Ishikawa (cell line): Measurements from ENCODE around the gene SDSL.
A peak's percentile ranks its signal among the peaks of the same experiment; 100 is the strongest.

Source experiments
- CEBPB ChIP-seq: IDR thresholded peaks from 2 replicates; pipeline ENCODE4 v1.6.1; 2012
- CREB1 ChIP-seq: IDR thresholded peaks from 2 replicates; pipeline ENCODE4 v1.6.1; 2012; ENCODE audit warnings: low read depth
- EGR1 ChIP-seq: IDR thresholded peaks from 2 replicates; pipeline ENCODE4 v1.6.1; 2012
- EP300 ChIP-seq: IDR thresholded peaks from 2 replicates; pipeline ENCODE4 v1.6.1; 2012; ENCODE audit warnings: borderline replicate concordance
- FOXM1 ChIP-seq: IDR thresholded peaks from 2 replicates; pipeline ENCODE4 v1.6.1; 2012; ENCODE audit warnings: low read depth, borderline replicate concordance
- MAX ChIP-seq: IDR thresholded peaks from 2 replicates; pipeline ENCODE4 v1.6.1; 2012
- NFIC ChIP-seq: IDR thresholded peaks from 2 replicates; pipeline ENCODE4 v1.6.1; 2012
- RAD21 ChIP-seq: IDR thresholded peaks from 2 replicates; pipeline ENCODE4 v1.6.1; 2012; ENCODE audit warnings: low read depth
- REST ChIP-seq: IDR thresholded peaks from 2 replicates; pipeline ENCODE4 v1.6.1; 2012; ENCODE audit warnings: low read depth, mild to moderate bottlenecking
- TAF1 ChIP-seq: IDR thresholded peaks from 2 replicates; pipeline ENCODE4 v1.6.1; 2012; ENCODE audit warnings: low read depth, mild to moderate bottlenecking
- TCF12 ChIP-seq: IDR thresholded peaks from 2 replicates; pipeline ENCODE4 v1.6.1; 2012; ENCODE audit warnings: low read depth
- TEAD4 ChIP-seq: IDR thresholded peaks from 2 replicates; pipeline ENCODE4 v1.6.1; 2012
- USF1 ChIP-seq: IDR thresholded peaks from 2 replicates; pipeline ENCODE4 v1.6.1; 2012
- YY1 ChIP-seq: IDR thresholded peaks from 2 replicates; pipeline ENCODE4 v1.6.1; 2012; ENCODE audit warnings: low read depth
- ZBTB7A ChIP-seq: IDR thresholded peaks from 2 replicates; pipeline ENCODE4 v1.6.1; 2012; ENCODE audit warnings: low read depth

SDSL gene

GRCh38 chr12:113400362-113400761 is 21.8 kb upstream of the SDSL start:
- TF ChIP-seq YY1 = no peak
- TF ChIP-seq FOXM1 = no peak
- TF ChIP-seq MAX = no peak
- no peak for TF ChIP-seq TEAD4
- no peak for TF ChIP-seq USF1

DNA sequence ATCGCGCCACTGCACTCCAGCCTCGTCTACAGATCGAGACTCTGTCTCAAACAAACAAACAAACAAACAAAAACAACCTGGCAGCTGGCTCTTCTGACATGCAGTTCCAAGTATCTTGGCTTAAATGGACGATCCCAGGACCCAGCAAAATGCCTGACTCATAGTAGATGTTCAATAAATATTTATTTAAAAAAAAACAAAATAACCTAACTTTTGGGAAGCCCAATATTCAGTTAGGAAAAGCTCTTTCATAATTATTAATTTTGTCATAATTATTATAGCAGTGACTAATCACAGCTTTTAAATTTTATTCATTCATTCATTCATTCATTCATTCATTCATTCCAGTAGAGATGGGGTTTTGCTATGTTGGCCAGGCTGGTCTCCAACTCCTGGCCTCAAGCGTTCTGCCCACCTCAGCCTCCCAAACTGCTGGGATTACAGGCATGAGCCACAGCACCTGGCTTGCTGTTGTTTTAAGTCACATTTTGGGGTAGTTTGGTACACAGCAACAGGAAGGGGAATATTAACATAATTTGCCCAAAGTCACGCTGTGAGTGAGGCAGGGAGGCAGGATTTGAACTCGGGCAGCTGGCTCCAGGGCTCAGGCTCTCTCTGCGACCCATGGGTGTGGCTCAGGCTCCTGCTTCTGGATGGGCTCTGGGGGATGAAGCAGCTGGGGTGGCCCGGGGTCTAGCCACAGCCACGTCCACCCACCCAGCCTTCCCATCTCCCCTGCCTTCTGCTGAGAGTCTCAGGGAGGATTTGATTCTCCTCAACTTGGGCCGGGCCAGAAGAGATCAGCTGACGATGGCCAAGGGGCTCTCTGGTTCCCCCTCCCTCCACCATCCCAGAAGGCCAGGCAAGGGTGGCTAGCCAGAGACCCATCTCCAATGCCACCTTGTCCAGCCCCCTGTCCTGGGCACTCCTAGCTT is 20.8 kb upstream of the SDSL start:
- no peak for TF ChIP-seq CEBPB
- no peak for TF ChIP-seq NFIC
- TF ChIP-seq ZBTB7A = no peak
- no peak for TF ChIP-seq RAD21
- TF ChIP-seq MAX = no peak
- TF ChIP-seq FOXM1 = no peak
- TF ChIP-seq TAF1 = no peak
- no peak for TF ChIP-seq YY1
- TF ChIP-seq EGR1 = no peak
- TF ChIP-seq REST = no peak
- no peak for TF ChIP-seq EP300
- TF ChIP-seq CREB1 = no peak

DNA sequence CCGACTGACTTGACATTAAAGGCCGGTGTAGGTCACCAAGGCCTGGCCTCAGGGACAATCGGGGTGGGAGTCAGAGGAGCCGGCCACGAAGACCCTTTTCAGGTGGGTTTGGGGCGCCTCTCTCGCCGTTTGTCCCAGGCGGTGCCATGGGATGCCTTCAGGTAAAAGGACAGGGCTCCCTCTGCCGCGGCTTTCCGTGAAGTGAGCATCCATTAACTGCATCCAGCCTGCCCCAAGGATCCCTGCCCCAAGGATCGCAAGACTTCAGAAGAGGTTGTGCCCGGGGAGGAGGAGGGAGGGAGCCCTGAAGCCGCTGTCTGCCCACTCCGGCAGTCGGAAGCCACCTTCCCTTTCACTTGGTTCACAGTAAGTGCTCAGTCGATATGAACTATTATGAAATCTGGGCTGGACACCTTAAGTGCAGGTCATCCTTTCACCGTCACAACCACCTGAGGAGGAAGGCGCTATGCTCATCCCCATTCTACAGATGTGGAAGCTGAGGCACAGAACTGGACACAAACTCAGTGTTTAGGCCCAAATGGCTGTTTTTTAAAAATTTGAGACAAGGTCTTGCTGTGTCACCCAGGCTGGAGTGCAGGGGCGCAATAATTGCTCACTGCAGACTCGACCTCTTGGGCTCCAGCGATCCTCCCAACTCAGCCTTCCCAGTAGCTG is 19.5 kb upstream of the SDSL start:
- TF ChIP-seq NFIC (no peak), RAD21 (no peak), USF1 (no peak), CEBPB (no peak), CREB1 (no peak)

- TF ChIP-seq USF1 = 0 out of 2 replicates have a peak, but pooled peaks have one; percentile 5
- TF ChIP-seq NFIC = peak; percentile 65
- TF ChIP-seq ZBTB7A = no peak
Measured at GRCh38 chr12:113403435-113404415, 18.5 kb upstream of the SDSL start, which contains the start of gene SDS. Gene SDS (minus strand): TSS chr12:113403887. CDS start chr12:113399708, 4,179 bp downstream.

- no peak for TF ChIP-seq EGR1
- TF ChIP-seq TEAD4 = no peak
- no peak for TF ChIP-seq MAX
- TF ChIP-seq EP300 = no peak
- TF ChIP-seq TAF1 = no peak
- TF ChIP-seq CEBPB = no peak
- TF ChIP-seq FOXM1 = no peak
- TF ChIP-seq CREB1 = no peak
- TF ChIP-seq ZBTB7A = no peak
- TF ChIP-seq NFIC = no peak
- no peak for TF ChIP-seq USF1
Measured at GRCh38 chr12:113405694-113406093, 16.5 kb upstream of the SDSL start.

GRCh38 chr12:113407931-113408600 is 14.1 kb upstream of the SDSL start:
- TF ChIP-seq TCF12 = no peak
- no peak for TF ChIP-seq REST
- TF ChIP-seq CREB1 = no peak
- TF ChIP-seq FOXM1 = no peak
- no peak for TF ChIP-seq MAX
- TF ChIP-seq EP300 = no peak
- no peak for TF ChIP-seq RAD21
- TF ChIP-seq CEBPB = no peak
- TF ChIP-seq ZBTB7A = no peak
- no peak for TF ChIP-seq NFIC
- no peak for TF ChIP-seq YY1
- no peak for TF ChIP-seq EGR1
- TF ChIP-seq TEAD4 = no peak
- TF ChIP-seq TAF1 = no peak
- TF ChIP-seq USF1 = no peak
